IPS-11a (cell line): ENCODE measurements around the gene SDF2L1.
"Not testable (repeated sequence)": the region's sequence is repeated elsewhere in the genome, so short reads cannot be mapped to it uniquely, and the experiment has no call there.

Experiments
- H3K4me3 ChIP-seq: one replicate; pipeline ENCODE4 v1.5.1; 2013; ENCODE audit warnings: low read depth, low read length, control low read depth

The SDF2L1 gene, protein sequence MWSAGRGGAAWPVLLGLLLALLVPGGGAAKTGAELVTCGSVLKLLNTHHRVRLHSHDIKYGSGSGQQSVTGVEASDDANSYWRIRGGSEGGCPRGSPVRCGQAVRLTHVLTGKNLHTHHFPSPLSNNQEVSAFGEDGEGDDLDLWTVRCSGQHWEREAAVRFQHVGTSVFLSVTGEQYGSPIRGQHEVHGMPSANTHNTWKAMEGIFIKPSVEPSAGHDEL

DNA sequence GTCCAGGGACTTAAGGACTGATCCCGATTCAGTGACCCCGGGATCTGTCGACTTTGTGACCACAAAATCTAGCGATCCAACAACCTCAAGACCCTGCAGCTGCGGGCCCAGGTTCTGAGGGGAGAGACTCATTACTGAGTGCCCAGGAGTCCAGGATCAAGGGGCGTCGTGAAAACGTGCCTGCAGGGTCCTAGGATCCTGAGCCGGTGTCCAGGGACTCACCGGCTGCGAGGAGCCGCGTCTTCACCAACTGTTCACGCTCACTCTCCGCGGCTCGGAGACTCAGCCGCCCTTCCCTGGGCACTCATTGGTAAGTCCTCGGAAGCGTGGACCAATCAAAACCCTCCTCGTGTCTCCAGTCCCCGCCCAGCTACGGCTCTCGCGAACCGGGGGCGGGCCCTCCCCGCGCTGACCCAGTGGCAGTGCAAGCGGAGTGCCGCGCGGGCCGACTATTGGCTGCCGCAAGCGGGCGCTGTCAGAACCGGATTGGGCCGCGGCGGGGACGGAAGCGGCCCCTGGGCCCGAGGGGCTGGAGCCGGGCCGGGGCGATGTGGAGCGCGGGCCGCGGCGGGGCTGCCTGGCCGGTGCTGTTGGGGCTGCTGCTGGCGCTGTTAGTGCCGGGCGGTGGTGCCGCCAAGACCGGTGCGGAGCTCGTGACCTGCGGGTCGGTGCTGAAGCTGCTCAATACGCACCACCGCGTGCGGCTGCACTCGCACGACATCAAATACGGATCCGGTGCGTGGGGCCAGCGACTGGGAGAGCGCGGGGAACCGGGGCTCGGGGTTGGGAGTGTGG lies at the start of gene SDF2L1:
TSS of gene SDF2L1 (plus strand) at position 514 of the 795 bp plus-strand sequence. CDS start at position 549, 35 bp downstream.
- H3K4me3 ChIP-seq = peak within 1 kb of the TSS; percentile 67

DNA sequence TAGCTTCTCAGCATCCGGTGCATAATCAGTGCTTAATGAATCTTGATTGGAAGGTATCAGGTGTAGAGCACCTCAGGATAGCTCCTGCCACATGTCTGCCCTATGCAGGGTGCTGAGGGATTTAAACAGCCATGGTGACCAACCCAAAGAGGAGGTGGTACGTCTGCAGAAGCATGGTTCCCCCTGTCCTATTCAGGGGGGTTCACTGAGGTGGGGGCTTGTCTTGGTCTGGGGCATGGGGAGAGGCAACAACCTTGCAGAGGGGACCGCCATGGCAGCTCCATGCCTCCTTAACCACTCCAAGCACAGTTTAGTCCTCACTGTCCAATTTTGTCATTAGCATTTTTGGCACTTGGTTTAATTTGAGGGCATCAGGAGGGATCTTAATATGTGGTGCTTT lies 49.7 kb upstream of the SDF2L1 start:
- no peak overlapping the region for H3K4me3 ChIP-seq

DNA sequence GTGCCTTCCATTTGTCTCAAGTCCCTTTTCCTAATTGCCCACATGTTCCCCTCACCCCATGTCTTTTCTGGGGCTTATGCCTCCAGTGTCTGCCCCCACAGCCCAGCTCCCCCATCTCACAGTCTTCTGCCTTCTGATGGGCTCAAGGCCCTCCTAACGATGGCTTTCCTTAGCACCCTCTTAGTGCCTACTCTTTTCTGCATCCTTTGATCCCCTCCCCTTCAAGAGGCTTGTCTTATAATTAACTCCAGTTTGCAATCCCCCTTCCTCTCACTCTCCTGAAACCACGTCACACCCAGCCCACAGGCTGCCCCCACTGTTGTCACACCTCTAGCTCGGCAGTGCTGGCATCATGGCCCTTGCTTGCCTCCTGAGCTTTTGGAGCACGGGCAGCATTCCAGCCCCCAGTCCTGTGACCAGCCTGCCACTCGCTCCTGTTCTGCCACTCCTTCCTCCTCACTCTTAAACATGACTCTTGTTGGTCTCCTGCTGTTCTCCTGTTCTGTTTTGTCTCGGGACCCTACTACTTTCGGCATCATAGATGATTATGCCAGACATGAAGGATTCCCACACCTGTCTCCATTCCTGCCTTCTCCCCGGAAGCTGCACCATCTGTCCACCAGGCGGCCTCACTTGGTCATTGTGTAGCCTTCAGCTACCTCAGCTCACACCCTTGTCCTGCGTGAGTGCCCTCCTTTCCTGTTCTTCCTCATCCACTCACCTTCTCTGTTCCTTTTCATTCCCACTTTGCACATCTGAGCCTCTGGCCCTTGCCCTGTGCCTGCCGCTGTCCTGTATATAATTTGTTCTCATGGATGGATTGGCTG lies 48.5 kb upstream of the SDF2L1 start:
- no peak overlapping the region for H3K4me3 ChIP-seq

DNA sequence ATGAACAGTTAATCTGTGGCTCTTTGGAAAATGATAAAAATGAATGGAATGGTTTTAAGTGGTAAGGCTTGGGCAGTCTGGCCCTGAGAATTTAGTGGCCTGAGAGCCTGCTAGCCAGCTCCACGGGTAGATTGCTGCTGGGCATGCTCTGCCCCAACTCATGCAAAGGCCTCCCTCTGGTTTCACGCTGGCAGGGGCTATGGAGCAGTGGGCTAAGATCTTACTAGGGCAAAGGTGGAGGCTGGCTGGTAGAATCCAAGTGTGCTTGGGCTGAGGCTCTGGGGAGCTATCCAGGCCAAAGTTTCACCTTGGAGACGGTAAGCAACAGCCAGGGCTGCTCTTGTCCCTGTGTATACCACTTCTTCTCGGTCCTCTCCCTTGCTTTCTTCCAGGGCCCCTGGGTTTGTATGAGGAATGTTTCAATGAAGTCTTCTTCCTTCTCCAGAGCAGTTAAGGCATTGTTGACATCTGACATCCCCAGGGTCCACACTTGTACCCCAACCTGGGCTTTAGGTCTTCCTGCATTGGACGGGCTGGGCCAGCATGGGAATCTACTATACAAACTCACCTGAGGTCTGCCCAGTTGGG lies 47.1 kb upstream of the SDF2L1 start:
- H3K4me3 ChIP-seq = no peak overlapping the region

DNA sequence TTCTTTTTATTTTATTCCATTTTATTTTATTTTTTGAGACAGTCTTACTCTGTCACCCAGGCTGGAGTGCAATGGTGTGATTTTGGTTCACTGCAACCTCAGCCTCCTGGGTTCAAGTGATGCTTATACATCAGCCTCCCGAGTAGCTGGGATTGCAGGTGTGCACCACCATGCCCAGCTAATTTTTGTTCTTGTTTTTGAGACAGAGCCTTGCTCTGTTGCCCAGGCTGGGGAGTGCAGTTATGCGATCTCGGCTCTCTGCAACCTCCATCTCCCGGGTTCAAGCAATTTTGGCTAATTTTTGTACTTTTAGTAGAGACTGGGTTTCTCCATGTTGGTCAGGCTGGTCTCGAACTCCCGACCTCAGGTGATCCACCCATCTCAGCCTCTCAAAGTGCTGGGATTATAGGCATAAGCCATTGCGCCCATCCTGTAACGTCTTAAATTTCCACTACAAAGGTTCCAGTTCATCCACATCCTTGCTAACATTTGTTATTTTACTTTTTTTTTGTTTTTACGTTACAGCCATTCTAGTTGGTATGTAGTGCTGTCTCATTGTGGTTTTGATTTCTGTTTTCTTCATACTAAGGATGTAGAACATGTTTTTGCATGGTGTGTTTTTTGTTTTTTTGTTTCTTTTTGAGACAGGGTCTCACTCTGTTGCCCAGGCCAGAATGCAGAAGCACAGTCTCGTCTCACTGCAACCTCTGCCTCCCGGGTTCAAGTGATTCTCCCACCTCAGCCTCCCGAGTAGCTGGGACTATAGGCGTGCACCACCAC lies 45.6 kb upstream of the SDF2L1 start:
- H3K4me3 ChIP-seq = not testable (repeated sequence)

DNA sequence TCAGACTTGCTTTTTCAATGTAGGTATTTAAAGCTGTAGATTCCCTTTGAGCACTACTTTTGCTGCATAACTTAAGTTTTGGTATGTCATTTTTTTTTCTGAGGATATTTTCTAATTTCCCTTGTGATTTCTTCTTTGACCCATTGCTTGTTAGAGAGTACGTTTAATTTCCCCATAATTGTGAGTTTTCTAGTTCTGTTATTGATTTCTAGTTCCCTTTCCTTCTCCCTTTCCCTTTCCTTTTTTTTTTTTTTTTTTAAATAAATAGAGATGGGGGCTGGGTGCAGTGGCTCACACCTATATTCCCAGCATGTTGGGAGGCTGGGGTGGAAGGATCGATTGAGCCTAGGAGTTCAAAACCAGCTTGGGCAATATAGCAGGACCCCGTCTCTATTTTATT lies 43.8 kb upstream of the SDF2L1 start:
- H3K4me3 ChIP-seq = no peak overlapping the region

DNA sequence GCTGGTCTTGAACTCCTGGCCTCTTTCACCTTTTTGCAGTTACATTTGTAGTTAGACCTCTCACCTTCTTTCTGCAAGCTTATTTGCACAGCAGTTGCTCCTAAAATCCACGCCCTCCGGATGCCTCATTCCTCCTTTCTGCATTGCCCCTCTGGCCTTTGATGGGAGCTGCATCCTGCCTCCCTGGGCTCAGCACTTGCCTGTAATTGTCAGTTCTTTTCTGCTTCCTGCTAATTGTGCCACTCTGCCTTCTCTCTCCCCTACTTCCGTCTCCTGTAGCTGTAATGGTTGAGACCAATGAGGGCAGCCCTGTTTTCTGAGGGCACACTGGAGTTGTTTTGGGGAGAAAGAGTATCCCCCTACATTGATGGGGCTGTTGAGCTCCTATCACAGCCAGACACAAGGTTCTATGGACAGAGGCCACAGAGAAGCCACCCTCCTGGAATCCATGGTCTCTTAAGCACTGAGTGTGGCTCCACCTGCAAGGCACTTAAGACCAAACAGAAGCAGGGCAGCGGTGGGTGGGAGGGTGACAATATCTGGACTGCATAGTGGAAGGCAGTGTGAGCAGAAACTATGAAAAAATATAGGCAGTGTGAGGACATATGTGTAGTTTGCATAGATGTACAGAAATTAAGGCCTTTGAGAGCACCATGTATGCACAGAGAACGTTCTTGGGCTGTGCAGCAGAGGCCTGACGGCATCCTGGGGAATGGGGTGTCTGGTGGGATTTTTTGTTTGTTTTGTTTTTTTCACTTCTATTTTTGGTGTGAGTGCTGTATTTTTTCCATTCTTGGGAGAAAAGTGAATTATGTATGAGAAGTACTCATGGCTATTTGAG lies 42.8 kb upstream of the SDF2L1 start:
- no peak overlapping the region for H3K4me3 ChIP-seq

DNA sequence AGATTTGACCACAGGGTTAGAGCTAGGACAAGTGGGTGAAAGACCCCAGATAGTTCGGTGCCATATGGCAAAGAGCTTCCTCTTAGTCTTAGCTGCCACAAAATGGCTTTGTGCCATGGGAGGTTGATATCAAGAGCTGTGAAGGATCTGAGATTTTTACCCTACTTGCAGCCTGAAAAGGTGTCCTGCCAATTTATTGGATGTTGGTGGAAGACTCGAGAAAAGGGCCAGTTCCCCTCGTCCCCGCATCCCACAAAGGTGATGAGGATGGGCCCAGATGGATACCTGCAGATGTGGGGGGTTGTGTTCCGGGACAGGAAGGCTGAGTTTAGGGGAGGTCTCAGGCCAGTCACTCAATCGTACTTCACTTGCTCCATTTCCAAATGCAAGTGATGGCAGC lies 39.5 kb upstream of the SDF2L1 start:
- H3K4me3 ChIP-seq = no peak overlapping the region

DNA sequence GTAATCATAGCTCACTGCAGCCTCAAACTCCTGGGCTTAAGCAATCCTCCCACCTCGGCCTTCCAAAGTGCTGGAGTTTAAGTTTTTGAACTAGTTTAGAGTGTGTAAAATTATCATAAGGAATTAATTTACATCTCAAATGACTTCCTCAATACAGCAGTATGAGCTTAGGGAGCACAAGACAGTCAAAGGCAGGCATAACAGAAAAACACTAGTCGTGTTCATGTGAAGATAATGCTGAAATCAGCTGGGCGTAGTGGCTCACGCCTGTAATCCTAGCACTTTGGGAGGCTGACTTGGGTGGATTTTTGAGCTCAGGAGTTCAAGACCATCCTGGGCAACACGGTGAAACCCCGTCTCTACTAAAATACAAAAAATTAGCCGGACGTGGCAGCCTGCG lies 38.1 kb upstream of the SDF2L1 start:
- H3K4me3 ChIP-seq = no peak overlapping the region

DNA sequence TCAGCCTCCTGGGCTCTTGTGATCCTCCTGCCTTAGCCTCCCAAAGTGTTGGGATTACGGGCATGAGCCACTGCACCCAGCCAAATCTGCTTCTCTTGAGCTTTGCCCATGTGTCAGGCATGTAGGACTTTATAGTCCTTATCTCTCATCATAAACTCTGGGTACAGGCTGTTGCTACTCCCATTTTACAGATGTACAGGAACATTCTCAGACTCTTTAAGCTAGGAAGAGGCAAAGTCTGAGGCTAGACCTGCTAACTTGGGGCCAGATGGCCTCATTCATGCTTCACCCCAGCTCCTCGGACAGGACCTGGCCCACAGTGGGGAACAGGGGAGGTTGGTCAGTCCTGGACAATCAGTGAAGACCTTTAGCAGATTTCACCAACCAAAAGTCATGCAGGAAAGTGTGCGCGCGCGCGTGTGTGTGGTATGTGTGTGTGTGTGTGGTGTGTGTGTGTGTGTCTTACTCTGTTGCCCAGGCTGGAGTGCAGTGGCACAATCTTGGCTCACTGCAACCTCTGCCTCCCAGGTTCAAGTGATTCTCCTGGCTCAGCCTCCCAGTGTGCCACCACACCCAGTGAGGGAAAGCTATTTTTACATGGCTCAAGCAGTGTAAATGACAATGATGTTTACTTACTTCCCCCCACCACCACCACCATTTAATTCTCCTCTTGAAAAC lies 36.1 kb upstream of the SDF2L1 start:
- H3K4me3 ChIP-seq = no peak overlapping the region

DNA sequence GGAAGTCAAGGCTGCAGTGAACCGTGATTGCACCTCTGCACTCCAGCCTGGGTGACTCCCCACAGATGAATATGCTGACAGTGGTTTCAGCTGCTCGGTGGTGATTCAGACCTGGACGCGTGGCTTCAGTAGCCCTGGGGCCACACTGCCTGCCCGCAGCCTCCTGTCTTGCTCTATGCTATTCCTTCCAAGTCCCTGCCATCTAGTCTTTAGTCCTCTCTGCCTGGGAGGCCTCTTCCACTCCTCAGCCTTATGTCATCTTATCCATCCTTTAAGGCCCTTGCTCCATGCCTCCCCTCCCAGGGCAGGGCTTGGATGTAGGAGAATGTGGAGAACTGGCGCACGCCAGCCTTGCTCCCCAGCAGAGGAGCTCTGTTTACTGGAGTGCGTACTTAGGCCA lies 35.3 kb upstream of the SDF2L1 start:
- no peak overlapping the region for H3K4me3 ChIP-seq

DNA sequence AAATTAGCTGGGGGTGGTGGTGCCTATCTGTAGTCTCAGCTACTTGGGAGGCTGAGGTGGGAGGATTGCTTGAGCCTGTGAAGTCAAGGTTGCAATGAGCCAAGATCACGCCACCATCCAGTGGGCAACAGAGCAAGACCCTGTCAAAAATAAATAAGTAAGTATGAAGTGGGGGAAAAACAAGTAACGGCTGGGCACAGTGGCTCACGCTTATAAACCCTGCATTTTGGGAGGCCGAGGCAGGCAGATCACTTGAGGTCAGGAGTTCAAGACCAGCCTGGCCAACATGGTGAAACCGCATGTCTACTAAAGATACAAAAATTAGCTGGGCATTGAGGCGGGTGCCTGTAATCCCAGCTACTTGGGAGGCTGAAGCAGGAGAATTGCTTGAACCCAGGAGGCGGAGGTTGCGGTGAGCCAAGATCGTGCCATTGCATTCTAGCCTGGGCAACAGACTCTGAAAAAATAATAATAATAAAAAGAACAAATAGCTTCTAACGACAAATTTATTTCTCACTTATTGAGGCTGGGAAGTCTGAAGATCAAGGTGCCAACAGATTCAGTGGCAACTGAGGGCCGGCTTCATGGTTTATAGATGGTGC lies 32.4 kb upstream of the SDF2L1 start:
- H3K4me3 ChIP-seq = not testable (repeated sequence)

DNA sequence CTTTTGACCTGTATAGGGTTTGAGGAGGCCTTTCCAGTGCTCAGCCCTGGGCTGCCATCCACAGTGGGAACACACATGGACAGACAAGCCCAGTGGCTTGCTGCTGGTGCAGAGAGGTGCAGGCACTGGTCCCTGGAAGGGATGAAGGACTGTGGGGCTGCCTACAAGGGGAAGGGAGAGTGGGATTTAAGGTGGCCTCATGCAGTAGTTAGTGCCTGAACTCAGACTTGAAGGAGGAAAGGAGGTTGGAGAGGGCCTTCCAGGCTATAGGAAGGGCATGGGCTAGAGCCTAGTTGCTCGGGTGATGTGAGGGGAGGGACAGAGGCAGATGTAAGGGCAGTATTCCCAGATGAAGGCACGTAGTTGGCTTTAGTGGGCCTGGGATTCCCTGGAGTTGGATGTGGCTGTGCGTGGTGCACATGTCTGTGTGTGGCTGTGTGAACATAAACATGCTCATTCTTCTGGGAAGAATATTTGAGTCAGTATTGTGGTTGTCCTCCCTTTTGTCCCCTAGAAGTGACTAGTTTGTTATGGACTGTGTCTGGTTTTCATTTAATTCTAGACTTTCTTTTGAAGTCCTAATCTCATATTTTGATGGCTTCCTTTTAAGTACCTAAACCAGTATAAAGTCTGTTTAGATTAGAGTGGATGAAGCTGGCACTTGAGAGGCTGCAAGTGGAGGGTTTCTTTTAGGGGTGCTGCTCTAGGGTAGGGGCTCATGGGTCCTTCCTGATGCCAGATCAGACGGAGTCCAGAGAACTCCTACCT lies 30.7 kb upstream of the SDF2L1 start:
- no peak overlapping the region for H3K4me3 ChIP-seq

DNA sequence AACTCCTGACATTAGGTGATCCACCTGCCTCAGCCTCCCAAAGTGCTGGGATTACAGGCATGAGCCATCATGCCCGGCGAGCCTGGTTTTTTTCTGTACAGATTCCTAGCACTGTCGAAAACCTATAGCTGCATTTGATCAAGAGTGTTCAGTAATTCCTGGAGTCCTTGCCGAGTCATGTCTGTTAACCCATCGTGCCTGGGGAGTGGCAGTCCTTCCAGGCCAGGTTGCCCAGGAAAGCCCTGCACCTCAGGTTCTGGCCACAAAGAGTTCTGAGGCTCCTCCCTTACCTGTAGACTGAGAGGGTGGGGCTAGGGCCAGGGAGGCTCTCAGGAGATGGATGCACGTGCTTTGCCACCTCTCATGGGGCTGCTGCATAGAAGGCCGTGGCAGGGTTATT lies 29.2 kb upstream of the SDF2L1 start:
- H3K4me3 ChIP-seq = no peak overlapping the region

DNA sequence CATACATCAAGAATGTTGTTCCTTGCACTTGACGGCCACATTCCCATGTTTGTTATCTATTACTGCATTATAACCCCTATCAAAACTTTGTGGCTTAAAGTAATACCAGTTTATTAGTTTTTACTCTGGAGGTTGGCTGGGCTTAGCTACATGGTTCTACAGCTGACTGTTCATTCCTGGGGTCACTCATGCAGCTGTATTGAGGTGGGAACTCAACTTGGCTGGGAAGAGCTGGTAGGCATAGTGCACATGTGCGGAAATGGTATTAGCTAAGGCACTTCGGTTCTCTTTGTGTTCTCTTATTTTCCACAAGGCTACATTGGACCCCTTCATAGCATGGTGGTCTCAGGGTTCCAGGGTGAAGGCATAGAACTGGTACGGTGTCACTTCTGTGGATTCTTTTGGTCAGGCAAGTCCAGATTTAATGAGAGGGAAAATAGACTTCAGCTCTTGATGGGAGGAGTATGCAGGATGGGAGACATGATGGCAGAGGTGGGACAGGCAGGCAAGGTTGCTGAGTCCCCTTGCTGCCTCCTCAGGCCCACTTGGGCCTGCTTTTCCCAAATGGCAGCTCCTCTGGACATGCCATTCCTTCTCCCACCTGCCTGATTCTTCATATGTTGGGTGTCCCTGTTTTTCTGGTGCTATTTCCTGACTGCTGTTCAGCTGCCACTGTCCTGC lies 28.4 kb upstream of the SDF2L1 start:
- no peak overlapping the region for H3K4me3 ChIP-seq

DNA sequence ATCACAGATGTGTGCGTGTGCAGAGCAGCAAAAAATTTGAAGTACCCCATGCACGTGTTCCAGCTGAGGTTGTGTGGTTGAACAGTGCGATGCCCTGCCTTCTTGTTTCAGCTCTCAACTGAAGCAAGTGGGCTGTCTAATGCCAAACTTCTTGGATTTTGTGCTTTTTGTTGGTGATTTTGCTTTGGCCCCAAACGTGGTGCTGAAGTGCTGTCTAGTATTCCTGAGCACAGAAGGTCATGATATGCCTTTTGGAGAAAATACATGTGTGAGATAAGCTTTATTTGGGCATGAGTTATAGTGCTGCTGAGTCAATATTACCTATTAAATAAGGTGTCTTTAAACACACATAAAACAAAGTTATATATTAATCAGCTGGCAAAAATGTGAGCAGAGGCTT lies 26.4 kb upstream of the SDF2L1 start:
- H3K4me3 ChIP-seq = no peak overlapping the region

DNA sequence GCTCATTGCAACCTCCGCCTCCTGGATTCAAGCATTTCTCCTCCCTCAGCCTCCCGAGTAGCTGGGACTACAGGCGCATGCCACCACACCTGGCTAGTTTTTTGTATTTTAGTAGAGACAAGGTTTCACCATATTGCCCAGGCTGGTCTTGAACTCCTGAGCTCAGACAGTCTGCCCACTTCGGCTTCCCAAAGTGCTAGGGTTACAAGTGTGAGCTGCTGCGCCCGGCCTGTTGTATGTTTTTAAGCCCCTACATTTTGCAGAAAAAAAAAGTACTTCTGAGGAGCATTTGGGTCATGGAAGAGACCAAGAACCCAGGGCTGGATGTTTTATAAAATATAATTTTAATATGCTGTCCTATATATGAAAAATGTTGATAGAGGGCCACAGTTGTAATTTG lies 24.8 kb upstream of the SDF2L1 start:
- not testable (repeated sequence) for H3K4me3 ChIP-seq
